A673 (cell line): ENCODE results near the gene COBLL1.

Experiments
- EZH2 ChIP-seq: fragments of 200-600 bp; sonication (generic); IDR thresholded peaks from 2 replicates; pipeline ENCODE4 v1.6.1; 2017; ENCODE audit warnings: borderline replicate concordance, low read depth, mild to moderate bottlenecking, mixed read lengths, antibody characterized with exemption, low read length; ENCODE audit not compliant: poor library complexity, severe bottlenecking
- TF ChIP-seq, protein P1 (sequence below): fragments of 300-800, 200-600 bp; sonication (generic); conservative IDR thresholded peaks from 2 replicates; pipeline ENCODE4 v1.5.1; 2017; ENCODE audit warnings: low read depth, mild to moderate bottlenecking, antibody characterized with exemption, low read length, moderate library complexity, mixed read lengths

DNA sequence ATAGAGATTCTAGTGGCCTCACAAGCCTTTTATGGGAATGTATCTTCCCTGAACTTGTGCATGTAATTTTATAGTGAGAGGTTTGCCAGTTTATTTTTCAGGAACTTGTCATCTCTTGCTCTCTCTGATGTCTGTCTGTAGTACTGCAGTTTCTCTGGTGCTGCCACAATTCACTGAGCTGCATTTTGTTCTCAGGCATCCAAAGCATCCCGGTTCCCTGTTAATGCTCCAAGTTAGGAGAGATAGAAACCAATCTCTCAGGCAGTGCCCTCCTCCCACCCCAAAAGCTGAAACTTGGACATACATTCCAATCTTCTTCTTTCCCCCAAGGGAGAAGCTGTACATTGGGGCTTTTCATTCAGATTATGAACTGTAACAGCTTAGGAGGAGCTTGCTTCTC lies 190.3 kb downstream of the COBLL1 start:
- TF ChIP-seq, protein P1, sequence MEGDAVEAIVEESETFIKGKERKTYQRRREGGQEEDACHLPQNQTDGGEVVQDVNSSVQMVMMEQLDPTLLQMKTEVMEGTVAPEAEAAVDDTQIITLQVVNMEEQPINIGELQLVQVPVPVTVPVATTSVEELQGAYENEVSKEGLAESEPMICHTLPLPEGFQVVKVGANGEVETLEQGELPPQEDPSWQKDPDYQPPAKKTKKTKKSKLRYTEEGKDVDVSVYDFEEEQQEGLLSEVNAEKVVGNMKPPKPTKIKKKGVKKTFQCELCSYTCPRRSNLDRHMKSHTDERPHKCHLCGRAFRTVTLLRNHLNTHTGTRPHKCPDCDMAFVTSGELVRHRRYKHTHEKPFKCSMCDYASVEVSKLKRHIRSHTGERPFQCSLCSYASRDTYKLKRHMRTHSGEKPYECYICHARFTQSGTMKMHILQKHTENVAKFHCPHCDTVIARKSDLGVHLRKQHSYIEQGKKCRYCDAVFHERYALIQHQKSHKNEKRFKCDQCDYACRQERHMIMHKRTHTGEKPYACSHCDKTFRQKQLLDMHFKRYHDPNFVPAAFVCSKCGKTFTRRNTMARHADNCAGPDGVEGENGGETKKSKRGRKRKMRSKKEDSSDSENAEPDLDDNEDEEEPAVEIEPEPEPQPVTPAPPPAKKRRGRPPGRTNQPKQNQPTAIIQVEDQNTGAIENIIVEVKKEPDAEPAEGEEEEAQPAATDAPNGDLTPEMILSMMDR: no peak
- no peak for TF ChIP-seq EZH2
